Mesenchymal stem cell (in vitro differentiated cells and primary cell): ENCODE measurements around the gene TENM3.

Experiments used
- DNase-seq: peaks from one replicate; pipeline ENCODE4 v3.0.0-alpha.2; 2013
- H2AFZ ChIP-seq: one replicate; pipeline ENCODE4 v1.6.1; 2013; ENCODE audit warnings: low read depth, mild to moderate bottlenecking, control low read depth, inconsistent platforms, low read length, moderate library complexity
- H2AK5ac ChIP-seq: 2 replicates; pipeline ENCODE4 v1.6.1; 2013; ENCODE audit warnings: low read length, moderate library complexity, mild to moderate bottlenecking, inconsistent platforms; ENCODE audit not compliant: severe bottlenecking
- H2BK120ac ChIP-seq: one replicate; pipeline ENCODE4 v1.6.1; 2013; ENCODE audit warnings: low read depth, mild to moderate bottlenecking, inconsistent platforms, low read length, moderate library complexity
- H2BK12ac ChIP-seq, 2 experiments: one replicate each; pipeline ENCODE4 v1.6.1; 2013; ENCODE audit warnings: inconsistent platforms in 2 of 2, low read length in 2 of 2, mild to moderate bottlenecking in 2 of 2, moderate library complexity in 2 of 2, control low read depth in 1 of 2
- H2BK15ac ChIP-seq: one replicate; pipeline ENCODE4 v1.6.1; 2013; ENCODE audit warnings: mild to moderate bottlenecking, low read depth, inconsistent platforms; ENCODE audit not compliant: poor library complexity, severe bottlenecking
- H2BK5ac ChIP-seq: 2 replicates; pipeline ENCODE4 v1.6.1; 2013; ENCODE audit warnings: low read depth, mild to moderate bottlenecking, low read length, control low read depth, inconsistent platforms; ENCODE audit not compliant: poor library complexity, severe bottlenecking
- H3K14ac ChIP-seq, 2 experiments: one replicate each; pipeline ENCODE4 v1.6.1; 2013; ENCODE audit warnings: inconsistent platforms in 2 of 2, low read length in 2 of 2, control low read depth in 1 of 2, mild to moderate bottlenecking in 1 of 2, moderate library complexity in 1 of 2
- H3K18ac ChIP-seq, 2 experiments: one replicate each; pipeline ENCODE4 v1.6.1; 2013; ENCODE audit warnings: inconsistent platforms in 2 of 2, low read length in 2 of 2, control low read depth in 1 of 2, low read depth in 1 of 2, mild to moderate bottlenecking in 1 of 2
- H3K23ac ChIP-seq, 2 experiments: one replicate each; pipeline ENCODE4 v1.6.1; 2013; ENCODE audit warnings: inconsistent platforms in 2 of 2, low read length in 2 of 2, mild to moderate bottlenecking in 2 of 2, moderate library complexity in 2 of 2, control low read depth in 1 of 2
- H3K27ac ChIP-seq: 2 replicates; pipeline ENCODE4 v1.5.1; 2013; ENCODE audit warnings: mild to moderate bottlenecking, moderate library complexity, low read length, control low read depth, inconsistent platforms; ENCODE audit not compliant: poor library complexity, severe bottlenecking
- H3K27me3 ChIP-seq, 2 experiments: 2 replicates each; pipeline versions ENCODE4 v1.6.1 to v1.7.0; 2013; ENCODE audit warnings: low read length in 2 of 2, mild to moderate bottlenecking in 2 of 2, moderate library complexity in 2 of 2, control low read depth in 1 of 2, inconsistent platforms in 1 of 2; ENCODE audit not compliant: control insufficient read depth in 1 of 2, insufficient read depth in 1 of 2
- H3K36me3 ChIP-seq, 2 experiments: 2 replicates each; pipeline versions ENCODE4 v1.6.1 to v1.7.0; 2013; ENCODE audit warnings: low read length in 2 of 2, control low read depth in 1 of 2, inconsistent platforms in 1 of 2, low read depth in 1 of 2, mild to moderate bottlenecking in 1 of 2; ENCODE audit not compliant: insufficient read depth in 2 of 2, control insufficient read depth in 1 of 2
- H3K4ac ChIP-seq, 2 experiments: one replicate each; pipeline ENCODE4 v1.6.1; 2013; ENCODE audit warnings: inconsistent platforms in 2 of 2, low read length in 2 of 2, mild to moderate bottlenecking in 2 of 2, moderate library complexity in 2 of 2, control low read depth in 1 of 2, low read depth in 1 of 2
- H3K4me1 ChIP-seq: 2 replicates; pipeline ENCODE4 v1.6.1; 2013; ENCODE audit warnings: low read depth, low read length, control low read depth; ENCODE audit not compliant: control insufficient read depth, insufficient read depth
- H3K4me2 ChIP-seq: 2 replicates; pipeline ENCODE4 v1.6.1; 2013; ENCODE audit warnings: low read length, mild to moderate bottlenecking, inconsistent platforms; ENCODE audit not compliant: poor library complexity, severe bottlenecking
- H3K4me3 ChIP-seq, 2 experiments: 2 replicates each; pipeline versions ENCODE4 v1.5.1 to v1.7.0; 2013; ENCODE audit warnings: low read length in 2 of 2, mild to moderate bottlenecking in 2 of 2, control low read depth in 1 of 2, low read depth in 1 of 2; ENCODE audit not compliant: insufficient read depth in 1 of 2
- H3K79me1 ChIP-seq: replicated peaks from 2 replicates; pipeline ENCODE4 v1.6.1; 2013; ENCODE audit warnings: mild to moderate bottlenecking, control low read depth, low read length, inconsistent platforms; ENCODE audit not compliant: poor library complexity, severe bottlenecking
- H3K9ac ChIP-seq: 2 replicates; pipeline ENCODE4 v1.7.0; 2013; ENCODE audit warnings: mild to moderate bottlenecking, low read length, moderate library complexity
- H3K9me3 ChIP-seq: 2 replicates; pipeline ENCODE4 v1.7.0; 2013; ENCODE audit warnings: mild to moderate bottlenecking, low read length; ENCODE audit not compliant: control insufficient read depth
- H4K8ac ChIP-seq: one replicate; pipeline ENCODE4 v1.6.1; 2013; ENCODE audit warnings: inconsistent platforms, mild to moderate bottlenecking, low read length, moderate library complexity
- H4K91ac ChIP-seq: one replicate; pipeline ENCODE4 v1.6.1; 2013; ENCODE audit warnings: mild to moderate bottlenecking, low read length, inconsistent platforms
- WGBS: methylation state at CpG from one replicate; pipeline ENCODE4 v1.1.7; 2013; ENCODE audit warnings: mixed read lengths; 5-methylcytosine and 5-hydroxymethylcytosine counted together

The TENM3 gene

GRCh38 chr4:182823576-182823975, 580.4 kb downstream of the TENM3 start:
- Histone ChIP-seq H3K9ac (no peak overlapping the region), H3K4me1 (no peaks in the 10 kb centered on the region), H2AK5ac (no peak overlapping the region), H3K79me1 (no peaks in the 10 kb centered on the region), H3K4ac (no peak overlapping the region), H3K18ac (no peak overlapping the region), H2BK5ac (no peak overlapping the region), H3K36me3 (no peaks in the 10 kb centered on the region), H3K14ac (no peak overlapping the region), H3K9me3 (no peaks in the 10 kb centered on the region), H2BK15ac (no peak overlapping the region), H3K4me2 (no peak overlapping the region), H2BK120ac (no peak overlapping the region), H4K8ac (no peak overlapping the region), H2BK12ac (no peak overlapping the region), H3K4me3 (no peak overlapping the region), H3K27me3 (peaks cover 0 to 8% of the 10 kb centered on the region in 2 experiments), H3K27ac (no peak overlapping the region), H3K23ac (no peak overlapping the region), H4K91ac (no peak overlapping the region), H2AFZ (no peak overlapping the region)
- 89% methylated on average over 1 of the region's 1 CpG for WGBS
- DNase-seq, result no peak

- Histone ChIP-seq H4K91ac (no peak overlapping the region), H2AK5ac (no peak overlapping the region), H2BK15ac (no peak overlapping the region), H3K9me3 (no peaks in the 10 kb centered on the region), H3K4me2 (no peak overlapping the region), H3K4me1 (no peaks in the 10 kb centered on the region), H3K9ac (no peak overlapping the region), H3K36me3 (no peaks in the 10 kb centered on the region), H3K4me3 (no peak overlapping the region), H2BK12ac (no peak overlapping the region), H3K79me1 (no peaks in the 10 kb centered on the region), H3K14ac (no peak overlapping the region), H2AFZ (no peak overlapping the region), H3K27me3 (peaks cover 0 to 12% of the 10 kb centered on the region in 2 experiments), H2BK120ac (no peak overlapping the region), H2BK5ac (no peak overlapping the region), H4K8ac (no peak overlapping the region), H3K18ac (no peak overlapping the region), H3K23ac (no peak overlapping the region), H3K27ac (no peak overlapping the region), H3K4ac (no peak overlapping the region)
- no peak for DNase-seq
- 86% methylated on average over 8 of the region's 8 CpGs for WGBS
Measured at GRCh38 chr4:182825003-182825402, 581.8 kb downstream of the TENM3 start.

- no peak for DNase-seq
- H3K27me3 ChIP-seq, result peaks cover 0 to 19% of the 10 kb centered on the region in 2 experiments
- H2AK5ac ChIP-seq, result no peak overlapping the region
- no peak overlapping the region for H3K23ac ChIP-seq
- no peak overlapping the region for H2BK5ac ChIP-seq
- no peak overlapping the region for H2BK120ac ChIP-seq
- no peak overlapping the region for H3K4ac ChIP-seq
- H2BK15ac ChIP-seq, result no peak overlapping the region
- H3K4me1 ChIP-seq, result no peaks in the 10 kb centered on the region
- no peaks in the 10 kb centered on the region for H3K9me3 ChIP-seq
- no peak overlapping the region for H3K4me3 ChIP-seq
- no peak overlapping the region for H4K91ac ChIP-seq
- H3K18ac ChIP-seq, result no peak overlapping the region
- no peak overlapping the region for H4K8ac ChIP-seq
- H3K14ac ChIP-seq, result no peak overlapping the region
- no peak overlapping the region for H3K27ac ChIP-seq
- H2AFZ ChIP-seq, result no peak overlapping the region
- no peaks in the 10 kb centered on the region for H3K36me3 ChIP-seq
- 69% methylated on average over 11 of the region's 12 CpGs for WGBS
- H2BK12ac ChIP-seq, result no peak overlapping the region
- no peaks in the 10 kb centered on the region for H3K79me1 ChIP-seq
- no peak overlapping the region for H3K9ac ChIP-seq
- no peak overlapping the region for H3K4me2 ChIP-seq
Measured at GRCh38 chr4:182825786-182826185, 582.6 kb downstream of the TENM3 start.

GRCh38 chr4:182826391-182826790, 583.2 kb downstream of the TENM3 start:
- Histone ChIP-seq H3K9ac (no peak overlapping the region), H3K4me2 (no peak overlapping the region), H3K9me3 (no peaks in the 10 kb centered on the region), H3K79me1 (no peaks in the 10 kb centered on the region), H2AFZ (no peak overlapping the region), H3K23ac (no peak overlapping the region), H2BK5ac (no peak overlapping the region), H4K91ac (no peak overlapping the region), H3K14ac (no peak overlapping the region), H3K18ac (no peak overlapping the region), H3K27me3 (peaks cover 0 to 22% of the 10 kb centered on the region in 2 experiments), H3K4ac (no peak overlapping the region), H2BK12ac (no peak overlapping the region), H2AK5ac (no peak overlapping the region), H3K36me3 (no peaks in the 10 kb centered on the region), H3K4me3 (no peak overlapping the region), H3K4me1 (no peaks in the 10 kb centered on the region), H3K27ac (no peak overlapping the region), H2BK120ac (no peak overlapping the region), H2BK15ac (no peak overlapping the region), H4K8ac (no peak overlapping the region)
- DNase-seq, result no peak
- 81% methylated on average over 13 of the region's 13 CpGs for WGBS
